HepG2 (cell line): Measurements from ENCODE around the gene SH3D19.

Experiments
- MAFK ChIP-seq, 2 experiments: IDR thresholded peaks in 1 of 2; conservative IDR thresholded peaks in 1 of 2; 2 replicates each; pipeline ENCODE4 v1.6.1; 2011; ENCODE audit warnings: improper control_type of control experiment in 2 of 2, low read length in 2 of 2
- SMAD3 ChIP-seq: sonication (generic); formaldehyde crosslinking; IDR thresholded peaks from 2 replicates; pipeline ENCODE4 v1.4.0; 2020; ENCODE audit warnings: missing genetic modification reagents
- SMC3 ChIP-seq: IDR thresholded peaks from 2 replicates; pipeline ENCODE4 v1.6.1; 2011; ENCODE audit warnings: low read length, improper control_type of control experiment
- SP1 ChIP-seq, 2 experiments: fragments of 450-650 bp in 1 of 2; sonication (generic) in 1 of 2; formaldehyde crosslinking in 1 of 2; IDR thresholded peaks; 2 replicates each; pipeline versions ENCODE4 v1.4.0 to v1.6.1; 2016 to 2020; ENCODE audit warnings: missing genetic modification reagents in 1 of 2
- SUZ12 ChIP-seq: fragments of 150-350 bp; IDR thresholded peaks from 2 replicates; pipeline ENCODE4 v1.6.1; 2014; ENCODE audit warnings: low read depth, low read length
- ZNF121 ChIP-seq: sonication (generic); formaldehyde crosslinking; IDR thresholded peaks from 2 replicates; pipeline ENCODE4 v1.5.0; 2020; ENCODE audit warnings: mild to moderate bottlenecking, missing genetic modification reagents
- ZNF781 ChIP-seq: sonication (generic); formaldehyde crosslinking; IDR thresholded peaks from 2 replicates; pipeline ENCODE4 v1.5.1; 2020; ENCODE audit warnings: borderline replicate concordance, mild to moderate bottlenecking, missing genetic modification reagents; ENCODE audit errors: not compliant biosample characterization

DNA sequence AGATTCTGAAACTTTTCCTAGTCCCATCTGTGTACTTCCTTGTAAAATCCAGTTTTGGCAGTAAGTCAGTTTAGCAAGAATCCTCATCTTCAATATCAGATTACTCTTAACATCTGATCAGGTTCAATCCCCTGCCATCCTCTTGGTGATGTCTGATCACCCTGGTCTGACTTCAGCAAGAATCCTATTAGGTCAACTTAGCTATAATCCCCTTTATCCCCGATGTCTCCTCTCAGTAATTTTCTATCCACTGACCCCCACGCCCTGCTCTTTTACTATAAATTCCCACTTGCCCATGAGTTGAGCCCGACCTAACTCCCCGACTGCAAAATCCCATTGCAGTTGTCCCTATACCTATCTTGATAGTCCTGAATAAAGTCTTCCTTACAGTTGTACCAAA, 106.3 kb downstream of the SH3D19 start:
- TF ChIP-seq SUZ12 (no peak), MAFK (conservative IDR thresholded peaks at IDR 0.05 in 1 of 2, IDR thresholded peaks at IDR 0.05 in 1 of 2; ENCODE audit: low read length in 2 of 2) (no peak), SMAD3 (no peak), SP1 (IDR thresholded peaks at IDR 0.05) (no peak), SP1 (CRISPR knock-in tag; IDR thresholded peaks at IDR 0.05) (no peak), SMC3 (no peak), ZNF781 (no peak), ZNF121 (no peak)
